Heart left ventricle (tissue), 13 donors: Measurements from ENCODE around the gene BPIFA2.

Experiments
- CTCF ChIP-seq, 12 donors: fragments of 200-600 bp; sonication (generic) in 4 of 12; IDR thresholded peaks; one replicate each; pipeline versions ENCODE4 v1.5.0 to v1.8.0; 2018 to 2022; ENCODE audit warnings: antibody characterized with exemption in 12 of 12, mild to moderate bottlenecking in 5 of 12
- POLR2A ChIP-seq, 2 donors: fragments of 450-650 bp; IDR thresholded peaks; one replicate each; pipeline ENCODE4 v1.6.1; 2017; ENCODE audit warnings: antibody characterized with exemption in 2 of 2, mild to moderate bottlenecking in 2 of 2, moderate library complexity in 2 of 2
- donor health status: ischemic (EF 13 %, LVEDD 7.1; RV severe dilation, severe dysfunction).
- donor health status: DM: no; HTN: yes; CAD: no.
- donor health status: DM: no; HTN: no; CAD: no.
- donor health status: ischemic (EF 25% LVEDD 6.9; RV normal size, moderate dysfunction).
- donor health status: ischemic (EF 25% LVEDD 5.7; RV mildly dilated, moderate dysfunction).
- donor health status: ischemic (EF 35%, LVEDD 5.7; RV mildly dilated, moderate dysfunction).
- donor health status: nonischemic (EF 11% LVEDD 7.7; RV severe dilation, severe dysfunction).
- donor health status: DM: yes; HTN: yes; CAD: no.
- donor health status: PGD.
- donor health status: ischemic (EF 29% LVEDD 5.4; RV normal size, mild dysfunction).
- donor health status: nonischemic (EF 23%, LVEDD 6.1; RV moderate dilation, normal function).

GRCh38 chr20:33177866-33178265 is 9.9 kb downstream of the BPIFA2 start:
- no peak for TF ChIP-seq POLR2A (IDR thresholded peaks at IDR 0.05)
- no peak for TF ChIP-seq CTCF (IDR thresholded peaks at IDR 0.05)
